Neural progenitor cell (in vitro differentiated cells): ENCODE data around the gene RPL32. TPM values are rescaled to one million over a fixed set of nuclear protein-coding genes. Genes with fewer than 3 reads are reported as not detected.
"Not testable (repeated sequence)": the region's sequence is repeated elsewhere in the genome, so short reads cannot be mapped to it uniquely, and the experiment has no call there.

Source experiments
- DNase-seq: peaks from one replicate; pipeline ENCODE4 v3.0.0-alpha.2; 2016; ENCODE audit warnings: low spot score
- H2AFZ ChIP-seq: fragments of 200-600 bp; sonication (generic); replicated peaks from 2 replicates; pipeline ENCODE4 v1.6.1; 2016; ENCODE audit warnings: antibody characterized with exemption
- H3F3A ChIP-seq: fragments of 200-600 bp; sonication (generic); 2 replicates; pipeline ENCODE4 v1.6.1; 2016; ENCODE audit warnings: antibody characterized with exemption, low read depth
- H3K27ac ChIP-seq: fragments of 200-600 bp; sonication (generic); 2 replicates; pipeline ENCODE4 v1.5.1; 2016; ENCODE audit warnings: mild to moderate bottlenecking
- H3K27me3 ChIP-seq: fragments of 200-600 bp; sonication (generic); 2 replicates; pipeline ENCODE4 v1.6.1; 2016; ENCODE audit warnings: mild to moderate bottlenecking, moderate library complexity
- H3K36me3 ChIP-seq: fragments of 200-600 bp; sonication (generic); 2 replicates; pipeline ENCODE4 v1.5.1; 2016
- H3K4me1 ChIP-seq: fragments of 200-600 bp; sonication (generic); 2 replicates; pipeline ENCODE4 v1.6.1; 2016; ENCODE audit warnings: mixed run types
- H3K4me2 ChIP-seq: fragments of 200-600 bp; sonication (generic); 2 replicates; pipeline ENCODE4 v1.6.1; 2016
- H3K4me3 ChIP-seq: fragments of 200-600 bp; sonication (generic); 2 replicates; pipeline ENCODE4 v1.5.1; 2016
- H3K79me2 ChIP-seq: fragments of 200-600 bp; sonication (generic); 2 replicates; pipeline ENCODE4 v1.6.1; 2016; ENCODE audit warnings: low read depth
- H3K9ac ChIP-seq: fragments of 200-600 bp; sonication (generic); 2 replicates; pipeline ENCODE4 v1.6.1; 2016
- H3K9me3 ChIP-seq: fragments of 200-600 bp; sonication (generic); 2 replicates; pipeline ENCODE4 v1.5.1; 2016; ENCODE audit warnings: low read depth
- H4K20me1 ChIP-seq: fragments of 200-600 bp; sonication (generic); 2 replicates; pipeline ENCODE4 v1.6.1; 2016; ENCODE audit warnings: low read depth
- H3K27ac Mint-ChIP-seq: 3 replicates; pipeline ENCODE4 v1.8.0; 2021; ENCODE audit warnings: mixed read lengths
- H3K27me3 Mint-ChIP-seq: 2 replicates; pipeline ENCODE4 v1.8.0; 2022; ENCODE audit warnings: low read depth, mild to moderate bottlenecking, inconsistent platforms, moderate library complexity, mixed read lengths; ENCODE audit not compliant: insufficient read depth
- H3K36me3 Mint-ChIP-seq: 3 replicates; pipeline ENCODE4 v1.8.0; 2021; ENCODE audit warnings: mixed read lengths
- H3K4me1 Mint-ChIP-seq: 3 replicates; pipeline ENCODE4 v1.8.0; 2021; ENCODE audit warnings: mixed read lengths
- H3K4me3 Mint-ChIP-seq: 3 replicates; pipeline ENCODE4 v1.8.0; 2021; ENCODE audit warnings: mild to moderate bottlenecking, moderate library complexity, mixed read lengths
- H3K9me3 Mint-ChIP-seq: 3 replicates; pipeline ENCODE4 v1.8.0; 2020; ENCODE audit warnings: mixed read lengths
- CTCF ChIP-seq: fragments of 200-600 bp; sonication (generic); IDR thresholded peaks from 2 replicates; pipeline ENCODE4 v1.5.1; 2017; ENCODE audit warnings: antibody characterized with exemption, mild to moderate bottlenecking
- EZH2 ChIP-seq: fragments of 200-600 bp; sonication (generic); IDR thresholded peaks from 2 replicates; pipeline ENCODE4 v1.6.1; 2017; ENCODE audit warnings: antibody characterized with exemption, mild to moderate bottlenecking, moderate library complexity
- EZH2phosphoT487 ChIP-seq: fragments of 200-600 bp; sonication (generic); IDR thresholded peaks from 2 replicates; pipeline ENCODE4 v1.6.1; 2017; ENCODE audit warnings: antibody characterized with exemption
- total RNA-seq: library from RNA; depleted of rRNA; stranded (reverse); fragments of >200 nt; gene quantifications from 2 replicates; pipeline ENCODE4 v1.2.3, GENCODE V29; 2015; ENCODE audit warnings: low replicate concordance

Gene RPL32
- total RNA-seq, 1 donor from 2014 or later: 2,309 TPM

DNA sequence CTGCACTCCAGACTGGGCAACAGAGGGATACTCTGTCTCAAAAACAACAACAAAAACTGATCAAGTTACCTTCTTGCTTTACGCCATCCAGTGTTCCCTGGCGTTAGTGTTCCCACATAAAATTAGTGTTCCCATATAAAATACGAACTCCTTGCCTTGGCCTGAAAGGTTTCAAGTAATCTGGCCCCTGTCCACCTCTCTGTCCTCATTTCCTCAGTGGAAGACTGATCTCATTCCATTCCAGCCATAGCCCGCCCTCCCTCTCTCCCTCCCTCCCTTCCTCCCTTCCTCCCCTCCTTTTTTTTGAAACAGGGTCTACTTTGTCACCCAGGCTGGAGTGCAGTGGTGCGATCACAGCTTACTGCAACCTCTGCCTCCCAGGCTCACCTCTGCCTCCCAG, 47.7 kb downstream of the RPL32 start:
- H2AFZ ChIP-seq: no peak overlapping the region
- no peaks in the 10 kb centered on the region for H3K36me3 Mint-ChIP-seq
- H3K27me3 Mint-ChIP-seq: peaks cover 2% of the 10 kb centered on the region

DNA sequence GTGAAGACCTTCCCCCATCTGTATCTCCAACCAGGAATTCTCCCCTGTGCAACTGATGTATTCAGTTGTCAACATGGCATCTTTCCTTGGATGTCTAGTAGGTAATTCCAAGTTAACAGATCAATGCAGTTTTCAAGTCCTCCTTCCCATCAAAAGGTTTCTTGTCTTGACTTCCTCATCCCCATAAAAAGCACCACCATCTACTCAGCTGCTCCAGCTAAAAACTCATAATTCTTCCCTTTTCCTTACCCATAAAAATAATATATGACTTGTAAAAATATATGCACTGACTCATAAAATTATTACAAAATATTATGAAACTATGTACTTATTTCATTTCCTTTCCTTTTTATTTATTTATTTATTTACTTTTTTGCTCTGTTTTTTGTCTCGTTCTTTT, 49.9 kb downstream of the RPL32 start:
- Mint-ChIP-seq H3K27ac (no peak overlapping the region), H3K36me3 (no peaks in the 10 kb centered on the region), H3K27me3 (peaks cover 2% of the 10 kb centered on the region), H3K4me1 (peaks cover 9% of the 10 kb centered on the region), H3K4me3 (no peak overlapping the region), H3K9me3 (no peaks in the 10 kb centered on the region)
- Histone ChIP-seq H3K27me3 (peaks cover 7% of the 10 kb centered on the region), H3K9ac (no peak overlapping the region), H3K9me3 (no peaks in the 10 kb centered on the region), H3K36me3 (no peaks in the 10 kb centered on the region), H3K4me3 (no peak overlapping the region), H4K20me1 (no peaks in the 10 kb centered on the region), H3K27ac (no peak overlapping the region), H3K79me2 (no peaks in the 10 kb centered on the region), H2AFZ (no peak overlapping the region), H3K4me2 (no peak overlapping the region), H3K4me1 (peaks cover 3% of the 10 kb centered on the region), H3F3A (no peaks in the 10 kb centered on the region)
- TF ChIP-seq EZH2phosphoT487: no peak
- TF ChIP-seq EZH2: no peak
- TF ChIP-seq CTCF: no peak
- DNase-seq: no peak

More for the DNA sequence above, 47.7 kb downstream of the RPL32 start:
- H3K4me1 Mint-ChIP-seq: peaks cover 18% of the 10 kb centered on the region
- DNase-seq: no peak
- Histone ChIP-seq H3K9ac (no peak overlapping the region), H3K4me1 (peaks cover 3% of the 10 kb centered on the region), H3K9me3 (no peaks in the 10 kb centered on the region), H3K27ac (no peak overlapping the region), H3K4me3 (no peak overlapping the region), H3K36me3 (no peaks in the 10 kb centered on the region), H3F3A (peaks cover 16% of the 10 kb centered on the region), H3K27me3 (peaks cover 7% of the 10 kb centered on the region), H4K20me1 (no peaks in the 10 kb centered on the region), H3K79me2 (no peaks in the 10 kb centered on the region), H3K4me2 (no peak overlapping the region)
- TF ChIP-seq CTCF: no peak
- no peak for TF ChIP-seq EZH2
- TF ChIP-seq EZH2phosphoT487: no peak
- H3K4me3 Mint-ChIP-seq: no peak overlapping the region
- no peaks in the 10 kb centered on the region for H3K9me3 Mint-ChIP-seq
- no peak overlapping the region for H3K27ac Mint-ChIP-seq

DNA sequence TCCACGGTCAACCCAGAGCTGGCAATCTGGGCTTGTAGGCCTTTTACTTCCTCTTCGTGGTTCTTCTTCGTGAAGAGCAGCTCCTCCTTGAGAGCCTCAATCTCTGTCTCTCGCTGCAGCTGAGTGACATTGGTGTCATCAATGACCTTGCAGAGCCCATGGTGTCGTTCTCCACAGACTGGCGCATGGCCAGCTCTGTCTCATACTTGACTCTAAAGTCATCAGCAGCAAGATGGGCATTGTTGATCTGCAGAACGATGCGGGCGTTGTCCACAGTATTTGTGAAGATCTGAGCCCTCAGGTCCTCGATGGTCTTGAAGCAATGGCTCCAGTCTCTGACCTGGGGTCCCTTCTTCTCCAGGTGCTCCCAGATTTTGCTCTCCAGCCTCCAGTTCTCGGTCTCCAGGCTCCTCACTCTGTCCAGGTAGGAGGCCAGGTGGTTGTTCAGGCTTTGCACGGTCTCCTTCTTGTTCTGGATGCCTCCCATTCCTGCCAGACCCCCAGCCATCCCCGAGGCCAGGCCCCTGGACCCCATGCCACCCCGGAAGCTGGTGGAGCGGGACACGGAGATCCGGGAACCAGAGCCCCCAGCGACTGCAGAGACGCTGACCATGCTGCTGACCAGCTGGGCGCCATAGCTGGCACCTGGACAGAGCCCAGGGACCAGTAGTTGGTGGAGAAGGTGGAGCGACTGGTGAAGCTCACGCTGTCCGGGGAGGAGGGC, 53.2 kb downstream of the RPL32 start:
- H3K9me3 Mint-ChIP-seq, H3K4me3 ChIP-seq, H3K27ac ChIP-seq, H3F3A ChIP-seq, H3K9me3 ChIP-seq, H3K27ac Mint-ChIP-seq, H3K9ac ChIP-seq, H3K36me3 Mint-ChIP-seq, H3K4me3 Mint-ChIP-seq, H3K79me2 ChIP-seq, H3K4me2 ChIP-seq, DNase-seq, H4K20me1 ChIP-seq, H3K27me3 Mint-ChIP-seq, H3K27me3 ChIP-seq, H3K4me1 ChIP-seq, H3K4me1 Mint-ChIP-seq, H3K36me3 ChIP-seq, H2AFZ ChIP-seq: not testable (repeated sequence)

DNA sequence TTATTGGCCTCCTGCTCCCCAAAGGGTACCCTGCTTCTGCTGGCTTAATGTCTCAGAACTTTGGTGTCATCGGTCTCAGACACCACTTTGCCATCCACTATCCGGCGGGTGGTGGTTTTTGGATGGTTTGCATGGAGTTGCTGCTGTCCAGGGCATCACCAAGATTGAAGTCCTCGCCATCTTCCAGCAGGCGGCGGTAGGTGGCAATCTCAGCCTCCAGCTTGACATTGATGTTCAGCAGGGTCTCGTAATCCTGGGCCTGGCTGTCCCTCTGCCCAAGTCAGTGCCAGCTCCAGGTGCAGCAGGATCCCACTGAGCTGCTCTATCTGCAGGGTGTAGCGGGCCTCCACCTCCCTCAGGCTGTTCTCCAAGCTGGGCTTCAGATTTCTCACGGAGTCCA, 54.0 kb downstream of the RPL32 start:
- not testable (repeated sequence) for H3K9ac ChIP-seq, H3K9me3 Mint-ChIP-seq, H2AFZ ChIP-seq, H3K27me3 Mint-ChIP-seq, H3K4me1 Mint-ChIP-seq, H3K4me3 ChIP-seq, H3K4me2 ChIP-seq, H4K20me1 ChIP-seq, H3K9me3 ChIP-seq, H3K36me3 Mint-ChIP-seq, H3K27ac Mint-ChIP-seq, H3K27ac ChIP-seq, H3K4me1 ChIP-seq, H3K36me3 ChIP-seq, H3K27me3 ChIP-seq, H3K4me3 Mint-ChIP-seq, H3K79me2 ChIP-seq, H3F3A ChIP-seq
- TF ChIP-seq CTCF: peak; percentile 50
- peak; percentile 55 for DNase-seq
